Mesendoderm (in vitro differentiated cells): ENCODE results near the gene BEND7.

ENCODE experiments used
- DNase-seq: peaks from one replicate; pipeline ENCODE4 v3.0.0; 2013
- H2AK5ac ChIP-seq: 2 replicates; pipeline ENCODE4 v1.6.1; 2013; ENCODE audit warnings: low read length, inconsistent platforms
- H2BK120ac ChIP-seq: 2 replicates; pipeline ENCODE4 v1.6.1; 2013; ENCODE audit warnings: low read depth, mild to moderate bottlenecking, low read length, moderate library complexity, mixed read lengths
- H2BK15ac ChIP-seq: replicated peaks from 2 replicates; pipeline ENCODE4 v1.6.1; 2013; ENCODE audit warnings: low read depth, mild to moderate bottlenecking, moderate library complexity
- H2BK5ac ChIP-seq: 2 replicates; pipeline ENCODE4 v1.6.1; 2013; ENCODE audit warnings: low read length, inconsistent platforms
- H3K18ac ChIP-seq: 2 replicates; pipeline ENCODE4 v1.6.1; 2013; ENCODE audit warnings: mild to moderate bottlenecking, low read length, mixed read lengths
- H3K23ac ChIP-seq: one replicate; pipeline ENCODE4 v1.6.1; 2013; ENCODE audit warnings: low read length
- H3K27ac ChIP-seq: 2 replicates; pipeline ENCODE4 v1.5.1; 2013; ENCODE audit warnings: low read depth, mild to moderate bottlenecking, inconsistent platforms, low read length, moderate library complexity
- H3K27me3 ChIP-seq: 2 replicates; pipeline ENCODE4 v1.6.1; 2013; ENCODE audit warnings: low read length, control low read depth, mild to moderate bottlenecking, inconsistent platforms; ENCODE audit not compliant: insufficient read depth, poor library complexity
- H3K36me3 ChIP-seq: 2 replicates; pipeline ENCODE4 v1.6.1; 2013; ENCODE audit warnings: low read length, inconsistent platforms; ENCODE audit not compliant: control insufficient read depth, insufficient read depth
- H3K4ac ChIP-seq: one replicate; pipeline ENCODE4 v1.6.1; 2013; ENCODE audit warnings: low read depth, mild to moderate bottlenecking, low read length, moderate library complexity
- H3K4me1 ChIP-seq: 2 replicates; pipeline ENCODE4 v1.6.1; 2013; ENCODE audit warnings: low read depth, low read length, inconsistent platforms; ENCODE audit not compliant: control insufficient read depth
- H3K4me2 ChIP-seq: 2 replicates; pipeline ENCODE4 v1.6.1; 2013; ENCODE audit warnings: low read length
- H3K4me3 ChIP-seq: 2 replicates; pipeline ENCODE4 v1.5.1; 2013; ENCODE audit warnings: mild to moderate bottlenecking, low read length
- H3K56ac ChIP-seq: one replicate; pipeline ENCODE4 v1.6.1; 2013; ENCODE audit warnings: low read length
- H3K79me1 ChIP-seq: 2 replicates; pipeline ENCODE4 v1.6.1; 2013; ENCODE audit warnings: low read length, inconsistent platforms
- H3K79me2 ChIP-seq: 2 replicates; pipeline ENCODE4 v1.6.1; 2013; ENCODE audit warnings: mild to moderate bottlenecking, low read length; ENCODE audit not compliant: control insufficient read depth, insufficient read depth
- H3K9ac ChIP-seq: 2 replicates; pipeline ENCODE4 v1.6.1; 2013; ENCODE audit warnings: low read length, inconsistent platforms
- H4K5ac ChIP-seq: one replicate; pipeline ENCODE4 v1.6.1; 2013; ENCODE audit warnings: low read length
- H4K8ac ChIP-seq: one replicate; pipeline ENCODE4 v1.6.1; 2013; ENCODE audit warnings: low read depth, mild to moderate bottlenecking, control low read depth, low read length, moderate library complexity
- WGBS: extraction: QIAGEN DNeasy Blood & Tissue Kit; methylation state at CpG from one replicate; pipeline ENCODE4 v1.1.7; 2013; ENCODE audit warnings: low lambda C conversion rate, missing lambda C conversion rate; ENCODE audit not compliant: insufficient coverage; ENCODE audit errors: extremely low coverage; 5-methylcytosine and 5-hydroxymethylcytosine counted together

The BEND7 gene

DNA sequence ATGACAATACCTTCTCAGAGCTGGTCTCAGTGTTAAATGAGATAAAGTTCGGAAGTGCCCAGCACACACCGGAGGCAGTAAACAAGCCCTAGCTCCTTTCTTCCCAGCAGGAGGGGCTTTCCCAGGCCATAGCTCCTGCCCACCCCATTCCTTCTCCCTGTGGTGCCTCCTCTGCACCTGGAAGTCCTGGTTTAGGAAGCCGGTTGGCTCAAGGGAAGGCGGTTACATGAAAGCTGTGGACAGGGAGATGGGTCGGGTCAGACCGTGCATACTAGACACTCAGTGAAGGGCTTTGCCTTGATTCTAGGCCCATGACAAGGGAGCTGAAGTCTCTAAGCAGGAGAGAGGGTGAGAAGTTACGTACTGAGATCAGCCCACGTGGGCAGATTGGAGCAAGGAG is 8.6 kb downstream of the BEND7 start:
- WGBS = no CpG with 5 or more reads among the region's 8 CpGs
- no peak overlapping the region for H3K56ac ChIP-seq
- no peaks in the 10 kb centered on the region for H3K79me2 ChIP-seq
- no peak overlapping the region for H3K23ac ChIP-seq
- no peak overlapping the region for H4K8ac ChIP-seq
- H2BK120ac ChIP-seq = no peak overlapping the region
- H3K27me3 ChIP-seq = no peaks in the 10 kb centered on the region
- H3K9ac ChIP-seq = no peak overlapping the region
- no peak overlapping the region for H3K4ac ChIP-seq
- H3K18ac ChIP-seq = no peak overlapping the region
- no peak overlapping the region for H2AK5ac ChIP-seq
- no peak overlapping the region for H3K27ac ChIP-seq
- no peak overlapping the region for H2BK5ac ChIP-seq
- H2BK15ac ChIP-seq = no peak overlapping the region
- no peaks in the 10 kb centered on the region for H3K79me1 ChIP-seq
- no peak for DNase-seq
- no peaks in the 10 kb centered on the region for H3K4me1 ChIP-seq
- H4K5ac ChIP-seq = no peak overlapping the region
- H3K36me3 ChIP-seq = no peaks in the 10 kb centered on the region
- H3K4me3 ChIP-seq = no peak overlapping the region
- no peak overlapping the region for H3K4me2 ChIP-seq

GRCh38 chr10:13518076-13518692 is 10.6 kb downstream of the BEND7 start:
- Histone ChIP-seq H2BK15ac (no peak overlapping the region), H3K27me3 (no peaks in the 10 kb centered on the region), H3K18ac (no peak overlapping the region), H3K79me1 (no peaks in the 10 kb centered on the region), H3K27ac (no peak overlapping the region), H2AK5ac (no peak overlapping the region), H2BK120ac (no peak overlapping the region), H3K4me2 (no peak overlapping the region), H4K5ac (no peak overlapping the region), H3K79me2 (no peaks in the 10 kb centered on the region), H3K4me3 (no peak overlapping the region), H4K8ac (no peak overlapping the region), H3K23ac (no peak overlapping the region), H3K4ac (no peak overlapping the region), H3K56ac (no peak overlapping the region), H2BK5ac (no peak overlapping the region), H3K9ac (no peak overlapping the region), H3K36me3 (no peaks in the 10 kb centered on the region), H3K4me1 (no peaks in the 10 kb centered on the region)
- WGBS = no CpG with 5 or more reads among the region's 8 CpGs
- peak; percentile 43 for DNase-seq

DNA sequence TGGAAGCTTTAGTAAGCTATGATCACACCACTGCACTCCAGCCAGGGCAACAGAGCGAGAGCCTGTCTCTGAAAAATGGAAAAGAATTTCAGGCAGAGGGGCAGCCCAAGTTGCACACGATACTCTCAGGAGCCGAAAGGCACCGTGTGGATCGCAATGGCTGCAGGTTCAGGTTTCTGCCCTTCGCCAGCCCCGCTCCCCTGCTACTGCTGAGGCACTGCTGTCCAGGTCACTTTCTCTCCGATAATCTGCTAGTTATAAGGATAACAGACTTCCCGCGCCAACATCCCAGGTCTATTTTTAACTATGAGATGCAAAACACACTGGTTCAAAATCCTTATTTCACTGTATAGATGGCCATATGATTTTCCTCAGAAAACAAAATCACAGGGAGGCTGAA is 11.1 kb downstream of the BEND7 start:
- H3K79me2 ChIP-seq = no peaks in the 10 kb centered on the region
- no peak overlapping the region for H2BK5ac ChIP-seq
- WGBS = no CpG with 5 or more reads among the region's 10 CpGs
- H3K4ac ChIP-seq = no peak overlapping the region
- H3K4me2 ChIP-seq = no peak overlapping the region
- H3K27me3 ChIP-seq = no peaks in the 10 kb centered on the region
- H2AK5ac ChIP-seq = no peak overlapping the region
- H3K36me3 ChIP-seq = no peaks in the 10 kb centered on the region
- no peak overlapping the region for H3K4me3 ChIP-seq
- H4K5ac ChIP-seq = no peak overlapping the region
- H3K56ac ChIP-seq = peak overlapping the region; percentile 25
- no peak overlapping the region for H2BK120ac ChIP-seq
- no peak overlapping the region for H4K8ac ChIP-seq
- H3K27ac ChIP-seq = no peak overlapping the region
- H3K4me1 ChIP-seq = no peaks in the 10 kb centered on the region
- H3K79me1 ChIP-seq = no peaks in the 10 kb centered on the region
- H3K18ac ChIP-seq = no peak overlapping the region
- DNase-seq = no peak
- H3K9ac ChIP-seq = no peak overlapping the region
- H2BK15ac ChIP-seq = no peak overlapping the region
- H3K23ac ChIP-seq = no peak overlapping the region

DNA sequence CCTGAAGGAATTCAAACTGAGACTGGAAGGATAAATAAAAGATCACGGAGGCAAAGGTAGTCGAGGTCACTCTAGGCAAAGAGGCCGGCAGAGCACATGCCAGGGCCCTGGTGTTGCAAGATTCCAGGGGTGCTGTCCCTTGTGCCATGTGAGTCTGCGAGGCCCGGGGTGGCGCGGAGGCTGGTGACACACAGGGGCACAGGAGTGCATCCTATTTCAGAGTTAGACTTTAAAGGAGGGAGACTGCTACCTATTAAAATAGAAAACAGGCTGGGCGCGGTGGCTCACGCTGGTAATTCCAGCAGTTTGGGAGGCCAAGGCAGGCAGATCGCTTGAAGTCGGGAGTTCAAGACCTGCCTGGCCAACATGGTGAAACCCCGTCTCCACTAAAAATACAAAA is 12.6 kb downstream of the BEND7 start:
- no peak overlapping the region for H3K9ac ChIP-seq
- H3K4me1 ChIP-seq = no peaks in the 10 kb centered on the region
- H3K4me3 ChIP-seq = no peak overlapping the region
- no peaks in the 10 kb centered on the region for H3K27me3 ChIP-seq
- H3K4me2 ChIP-seq = no peak overlapping the region
- H3K27ac ChIP-seq = no peak overlapping the region
- no peak overlapping the region for H3K18ac ChIP-seq
- H2BK5ac ChIP-seq = no peak overlapping the region
- no peaks in the 10 kb centered on the region for H3K79me2 ChIP-seq
- WGBS = no CpG with 5 or more reads among the region's 13 CpGs
- no peak overlapping the region for H3K23ac ChIP-seq
- H4K5ac ChIP-seq = no peak overlapping the region
- no peak overlapping the region for H3K4ac ChIP-seq
- no peak overlapping the region for H2AK5ac ChIP-seq
- no peaks in the 10 kb centered on the region for H3K79me1 ChIP-seq
- H3K36me3 ChIP-seq = no peaks in the 10 kb centered on the region
- no peak overlapping the region for H3K56ac ChIP-seq
- H4K8ac ChIP-seq = no peak overlapping the region
- no peak overlapping the region for H2BK15ac ChIP-seq
- no peak for DNase-seq
- H2BK120ac ChIP-seq = no peak overlapping the region

DNA sequence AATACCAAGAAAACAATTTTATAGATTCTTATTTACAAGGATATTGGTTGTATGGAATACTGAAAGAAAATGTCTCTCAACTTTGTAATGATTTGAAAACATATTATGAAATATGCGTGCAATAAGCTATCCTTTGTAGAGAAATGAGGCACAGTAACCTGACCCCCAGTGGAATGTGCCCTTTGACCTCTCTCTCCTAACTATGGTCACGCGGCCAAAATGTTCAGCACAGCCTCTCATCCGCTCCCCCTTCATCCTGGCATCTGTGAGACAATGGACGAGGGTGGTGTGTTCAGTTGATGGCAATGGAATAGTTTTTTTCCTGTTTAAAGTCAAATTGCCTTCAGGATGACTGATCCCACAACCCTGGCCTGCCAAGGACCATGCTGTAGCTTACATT is 13.3 kb downstream of the BEND7 start:
- H3K9ac ChIP-seq = no peak overlapping the region
- H3K27ac ChIP-seq = no peak overlapping the region
- no peaks in the 10 kb centered on the region for H3K79me2 ChIP-seq
- H3K18ac ChIP-seq = no peak overlapping the region
- no peak overlapping the region for H4K5ac ChIP-seq
- H3K4me3 ChIP-seq = no peak overlapping the region
- H2BK15ac ChIP-seq = no peak overlapping the region
- no peak overlapping the region for H3K56ac ChIP-seq
- no peaks in the 10 kb centered on the region for H3K4me1 ChIP-seq
- H3K36me3 ChIP-seq = no peaks in the 10 kb centered on the region
- H4K8ac ChIP-seq = no peak overlapping the region
- H3K79me1 ChIP-seq = no peaks in the 10 kb centered on the region
- H3K27me3 ChIP-seq = no peaks in the 10 kb centered on the region
- no peak overlapping the region for H2AK5ac ChIP-seq
- no peak for DNase-seq
- no CpG with 5 or more reads among the region's 5 CpGs for WGBS
- no peak overlapping the region for H3K23ac ChIP-seq
- H2BK5ac ChIP-seq = no peak overlapping the region
- H3K4me2 ChIP-seq = no peak overlapping the region
- no peak overlapping the region for H2BK120ac ChIP-seq
- H3K4ac ChIP-seq = no peak overlapping the region

GRCh38 chr10:13514296-13514695 is 14.5 kb downstream of the BEND7 start:
- H3K4me2 ChIP-seq = no peak overlapping the region
- DNase-seq = no peak
- H3K4me3 ChIP-seq = no peak overlapping the region
- H2BK15ac ChIP-seq = no peak overlapping the region
- no peak overlapping the region for H3K27ac ChIP-seq
- H3K23ac ChIP-seq = no peak overlapping the region
- H3K79me1 ChIP-seq = no peaks in the 10 kb centered on the region
- H3K9ac ChIP-seq = no peak overlapping the region
- H3K36me3 ChIP-seq = no peaks in the 10 kb centered on the region
- H4K8ac ChIP-seq = no peak overlapping the region
- H3K4me1 ChIP-seq = no peaks in the 10 kb centered on the region
- H2BK120ac ChIP-seq = no peak overlapping the region
- H3K4ac ChIP-seq = no peak overlapping the region
- H2BK5ac ChIP-seq = no peak overlapping the region
- H3K79me2 ChIP-seq = no peaks in the 10 kb centered on the region
- no peak overlapping the region for H4K5ac ChIP-seq
- no peak overlapping the region for H3K56ac ChIP-seq
- no peak overlapping the region for H3K18ac ChIP-seq
- H2AK5ac ChIP-seq = no peak overlapping the region
- WGBS = no CpG with 5 or more reads among the region's 14 CpGs
- H3K27me3 ChIP-seq = no peaks in the 10 kb centered on the region
